ENCODE results near the gene DIAPH3.

The DIAPH3 gene

GRCh38 chr13:60001889-60002288 is 161.8 kb downstream of the DIAPH3 start:
- TF ChIP-seq, protein P1, sequence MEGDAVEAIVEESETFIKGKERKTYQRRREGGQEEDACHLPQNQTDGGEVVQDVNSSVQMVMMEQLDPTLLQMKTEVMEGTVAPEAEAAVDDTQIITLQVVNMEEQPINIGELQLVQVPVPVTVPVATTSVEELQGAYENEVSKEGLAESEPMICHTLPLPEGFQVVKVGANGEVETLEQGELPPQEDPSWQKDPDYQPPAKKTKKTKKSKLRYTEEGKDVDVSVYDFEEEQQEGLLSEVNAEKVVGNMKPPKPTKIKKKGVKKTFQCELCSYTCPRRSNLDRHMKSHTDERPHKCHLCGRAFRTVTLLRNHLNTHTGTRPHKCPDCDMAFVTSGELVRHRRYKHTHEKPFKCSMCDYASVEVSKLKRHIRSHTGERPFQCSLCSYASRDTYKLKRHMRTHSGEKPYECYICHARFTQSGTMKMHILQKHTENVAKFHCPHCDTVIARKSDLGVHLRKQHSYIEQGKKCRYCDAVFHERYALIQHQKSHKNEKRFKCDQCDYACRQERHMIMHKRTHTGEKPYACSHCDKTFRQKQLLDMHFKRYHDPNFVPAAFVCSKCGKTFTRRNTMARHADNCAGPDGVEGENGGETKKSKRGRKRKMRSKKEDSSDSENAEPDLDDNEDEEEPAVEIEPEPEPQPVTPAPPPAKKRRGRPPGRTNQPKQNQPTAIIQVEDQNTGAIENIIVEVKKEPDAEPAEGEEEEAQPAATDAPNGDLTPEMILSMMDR (IDR thresholded peaks at IDR 0.05) = no peak
- no peak for TF ChIP-seq ZFX (IDR thresholded peaks at IDR 0.05; ENCODE audit: borderline replicate concordance)
- no peak overlapping the region for H3K27ac ChIP-seq

DNA sequence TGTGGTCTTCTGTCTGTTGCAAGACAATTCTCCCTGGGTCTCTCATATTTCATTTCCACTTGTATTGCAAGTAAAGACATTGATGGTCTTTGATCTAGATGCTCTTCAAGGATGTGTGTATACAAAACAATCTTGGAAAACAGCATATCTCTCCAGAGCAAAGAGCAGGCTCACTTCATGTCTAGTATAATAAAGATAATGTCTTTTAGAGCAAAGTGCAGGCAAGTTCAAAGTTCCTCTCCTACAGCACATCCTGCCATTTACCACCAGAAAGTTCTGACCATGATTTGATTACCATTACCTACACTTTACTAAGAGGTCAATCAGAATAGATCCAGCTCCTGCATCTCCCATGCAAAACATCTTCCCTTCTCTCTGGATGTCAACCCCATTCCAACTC is 162.8 kb downstream of the DIAPH3 start:
- no peak overlapping the region for H3K27ac ChIP-seq
- no peak for TF ChIP-seq ZFX (IDR thresholded peaks at IDR 0.05; ENCODE audit: borderline replicate concordance)
- TF ChIP-seq, protein P1 (IDR thresholded peaks at IDR 0.05) = no peak

- TF ChIP-seq, protein P1 (IDR thresholded peaks at IDR 0.05) = no peak
- no peak for TF ChIP-seq ZFX (IDR thresholded peaks at IDR 0.05; ENCODE audit: borderline replicate concordance)
- H3K27ac ChIP-seq = no peak overlapping the region
These were observed 163.6 kb downstream of the DIAPH3 start for GRCh38 chr13:60000081-60000480.

GRCh38 chr13:59997976-59998375 is 165.8 kb downstream of the DIAPH3 start:
- no peak overlapping the region for H3K27ac ChIP-seq
- TF ChIP-seq ZFX (IDR thresholded peaks at IDR 0.05; ENCODE audit: borderline replicate concordance) = no peak
- TF ChIP-seq, protein P1 (IDR thresholded peaks at IDR 0.05) = no peak

- no peak overlapping the region for H3K27ac ChIP-seq
- TF ChIP-seq, protein P1 (IDR thresholded peaks at IDR 0.05) = no peak
- TF ChIP-seq ZFX (IDR thresholded peaks at IDR 0.05; ENCODE audit: borderline replicate concordance) = no peak
These were observed 167.2 kb downstream of the DIAPH3 start for GRCh38 chr13:59996461-59996980.

GRCh38 chr13:59991395-59991794 is 172.3 kb downstream of the DIAPH3 start:
- no peak for TF ChIP-seq ZFX (IDR thresholded peaks at IDR 0.05; ENCODE audit: borderline replicate concordance)
- TF ChIP-seq, protein P1 (IDR thresholded peaks at IDR 0.05) = no peak
- no peak overlapping the region for H3K27ac ChIP-seq

DNA sequence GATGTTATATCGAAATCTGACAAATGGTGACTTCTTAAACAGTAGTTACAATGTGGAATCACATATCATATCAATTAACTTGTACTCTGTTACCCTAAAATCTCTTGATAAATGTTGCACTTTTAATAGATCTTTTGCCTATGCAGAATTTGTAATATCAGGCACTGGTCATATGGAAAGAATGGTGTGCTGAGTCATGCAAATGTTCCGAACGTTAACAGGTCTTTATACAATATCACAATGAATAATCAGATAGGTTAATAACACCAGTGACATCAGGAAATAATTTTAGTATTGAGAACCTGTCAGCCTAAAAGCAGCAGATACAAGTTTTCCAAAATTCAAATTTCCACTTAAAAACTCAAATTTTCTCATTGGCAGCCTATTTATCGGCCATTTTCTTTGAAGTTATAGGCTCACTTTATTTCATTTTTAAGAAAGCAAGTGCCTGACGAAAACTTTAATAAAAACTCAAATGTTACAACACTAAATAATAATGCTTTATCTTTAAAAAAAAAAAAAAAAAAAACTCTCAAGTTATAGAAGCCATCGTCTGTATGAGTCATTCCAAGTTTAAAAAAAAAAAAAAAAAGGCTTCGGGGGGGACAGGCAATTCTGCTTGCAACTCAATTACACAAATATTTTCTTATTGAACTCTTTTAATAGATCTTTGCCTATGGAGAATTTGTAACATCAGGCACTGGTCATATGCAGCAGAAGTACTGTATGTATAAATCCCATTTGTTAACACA is 180.9 kb downstream of the DIAPH3 start:
- H3K27ac ChIP-seq = no peak overlapping the region
- TF ChIP-seq, protein P1 (IDR thresholded peaks at IDR 0.05) = no peak
- no peak for TF ChIP-seq ZFX (IDR thresholded peaks at IDR 0.05; ENCODE audit: borderline replicate concordance)

All from 22Rv1 (cell line).